Measurements from ENCODE around the gene CENPP.

Gene CENPP

DNA sequence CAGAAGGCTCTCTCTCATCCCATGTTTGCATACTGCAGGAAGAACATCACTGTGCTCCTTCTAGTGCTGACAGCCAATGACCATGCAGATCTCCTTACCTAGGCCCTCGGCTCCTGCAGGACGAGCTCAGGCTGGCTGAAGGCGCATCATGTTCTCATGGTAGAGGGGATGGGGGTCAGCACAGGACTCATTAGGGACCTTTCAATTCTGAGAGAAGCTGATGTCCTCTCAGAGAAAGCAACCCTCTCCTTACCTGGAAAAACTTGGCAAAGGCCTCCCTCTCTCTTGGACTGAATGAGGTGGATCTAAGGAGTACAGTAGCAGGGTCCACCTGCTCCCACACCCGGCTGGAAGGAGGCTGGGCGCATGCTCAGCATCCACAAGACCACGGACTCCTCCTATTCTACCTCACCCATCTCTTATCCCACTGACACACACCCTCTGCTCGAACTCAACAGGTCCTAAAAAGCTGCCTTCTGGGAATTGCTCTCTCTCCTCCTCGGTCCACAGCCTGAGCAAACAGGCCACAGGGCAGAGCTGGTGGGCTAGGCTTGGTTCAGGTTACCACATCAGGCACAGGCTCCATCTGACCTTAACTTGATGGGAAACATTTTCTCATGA is 341.3 kb downstream of the CENPP start:
- Histone ChIP-seq H3K4me3 (replicated peaks; ENCODE audit: low read depth, low read length) (no peak overlapping the region), H3K27me3 (replicated peaks; ENCODE audit: control insufficient read depth, insufficient read depth, low read length) (no peaks in the 10 kb centered on the region), H3K36me3 (ENCODE audit: control insufficient read depth, insufficient read depth, low read length) (peaks cover 10% of the 10 kb centered on the region)
- DNase-seq (ENCODE audit: extremely low read depth, insufficient read length) = no peak
- TF ChIP-seq, protein P1, sequence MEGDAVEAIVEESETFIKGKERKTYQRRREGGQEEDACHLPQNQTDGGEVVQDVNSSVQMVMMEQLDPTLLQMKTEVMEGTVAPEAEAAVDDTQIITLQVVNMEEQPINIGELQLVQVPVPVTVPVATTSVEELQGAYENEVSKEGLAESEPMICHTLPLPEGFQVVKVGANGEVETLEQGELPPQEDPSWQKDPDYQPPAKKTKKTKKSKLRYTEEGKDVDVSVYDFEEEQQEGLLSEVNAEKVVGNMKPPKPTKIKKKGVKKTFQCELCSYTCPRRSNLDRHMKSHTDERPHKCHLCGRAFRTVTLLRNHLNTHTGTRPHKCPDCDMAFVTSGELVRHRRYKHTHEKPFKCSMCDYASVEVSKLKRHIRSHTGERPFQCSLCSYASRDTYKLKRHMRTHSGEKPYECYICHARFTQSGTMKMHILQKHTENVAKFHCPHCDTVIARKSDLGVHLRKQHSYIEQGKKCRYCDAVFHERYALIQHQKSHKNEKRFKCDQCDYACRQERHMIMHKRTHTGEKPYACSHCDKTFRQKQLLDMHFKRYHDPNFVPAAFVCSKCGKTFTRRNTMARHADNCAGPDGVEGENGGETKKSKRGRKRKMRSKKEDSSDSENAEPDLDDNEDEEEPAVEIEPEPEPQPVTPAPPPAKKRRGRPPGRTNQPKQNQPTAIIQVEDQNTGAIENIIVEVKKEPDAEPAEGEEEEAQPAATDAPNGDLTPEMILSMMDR (IDR thresholded peaks at IDR 0.05; ENCODE audit: insufficient read depth, low read length, poor library complexity, severe bottlenecking) = no peak

DNA sequence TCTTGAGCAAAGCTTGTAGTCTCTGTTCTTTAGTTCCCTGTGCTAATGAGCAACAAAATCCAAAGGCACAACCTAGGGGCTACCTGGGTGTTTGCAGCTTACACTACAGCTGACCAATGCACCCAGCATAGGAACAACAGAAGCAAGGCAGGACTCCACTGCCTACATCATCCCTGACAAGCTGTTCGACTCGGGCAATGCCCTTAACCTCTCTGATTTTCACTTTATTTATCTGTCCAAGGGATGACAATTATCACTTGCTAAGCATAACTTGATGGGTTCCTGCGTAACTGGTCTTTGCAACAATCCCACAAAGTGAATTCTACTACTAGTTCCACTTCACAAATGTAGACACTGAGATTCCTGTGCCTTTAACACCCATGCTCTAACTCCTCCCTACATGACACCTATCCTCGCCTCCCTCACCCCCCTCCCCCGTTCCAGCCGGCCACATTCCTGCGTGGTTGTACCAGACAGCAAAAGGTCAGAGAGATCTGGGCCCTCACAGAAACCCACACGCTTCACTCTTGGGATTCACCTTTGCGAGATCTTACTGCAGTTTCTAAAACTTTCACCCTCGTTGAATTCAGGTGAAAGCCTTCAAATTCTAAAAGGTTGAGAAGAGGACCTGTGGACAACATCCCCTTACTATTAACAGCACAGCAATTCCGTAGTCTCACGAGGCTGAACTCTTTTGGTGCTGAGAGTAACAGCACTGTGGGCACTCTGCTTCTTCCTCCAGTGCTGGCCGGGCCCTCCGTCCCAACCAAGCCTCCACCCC is 343.2 kb downstream of the CENPP start:
- TF ChIP-seq, protein P1 (IDR thresholded peaks at IDR 0.05; ENCODE audit: insufficient read depth, low read length, poor library complexity, severe bottlenecking) = no peak
- Histone ChIP-seq H3K27me3 (replicated peaks; ENCODE audit: control insufficient read depth, insufficient read depth, low read length) (no peaks in the 10 kb centered on the region), H3K36me3 (ENCODE audit: control insufficient read depth, insufficient read depth, low read length) (peaks cover 10% of the 10 kb centered on the region), H3K4me3 (replicated peaks; ENCODE audit: low read depth, low read length) (peak overlapping the region; percentile 95)
- no peak for DNase-seq (ENCODE audit: extremely low read depth, insufficient read length)

DNA sequence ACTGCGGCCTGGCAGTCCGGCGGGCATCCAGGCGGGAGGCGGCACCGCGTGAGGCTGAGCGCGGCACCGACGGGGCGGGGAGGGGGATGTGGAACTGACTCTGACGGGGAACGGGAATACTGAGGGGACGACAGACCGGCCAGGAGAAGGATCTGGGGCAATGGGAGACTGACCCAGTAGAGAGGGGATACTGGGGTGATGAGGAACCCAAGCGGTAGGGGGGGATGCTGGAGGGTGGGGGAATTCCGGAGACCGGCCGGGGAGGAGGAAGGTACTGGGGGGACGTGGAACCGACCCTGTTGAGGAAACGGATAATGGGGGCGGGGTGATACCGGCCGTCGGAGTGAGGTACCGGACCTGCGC is 343.8 kb downstream of the CENPP start:
- TF ChIP-seq, protein P1 (IDR thresholded peaks at IDR 0.05; ENCODE audit: insufficient read depth, low read length, poor library complexity, severe bottlenecking) = no peak

More for the DNA sequence above, 343.8 kb downstream of the CENPP start:
- H3K27me3 ChIP-seq (replicated peaks; ENCODE audit: control insufficient read depth, insufficient read depth, low read length) = no peaks in the 10 kb centered on the region
- peak; percentile 57 for DNase-seq (ENCODE audit: extremely low read depth, insufficient read length)
- peaks cover 10% of the 10 kb centered on the region for H3K36me3 ChIP-seq (ENCODE audit: control insufficient read depth, insufficient read depth, low read length)
- peak overlapping the region; percentile 95 for H3K4me3 ChIP-seq (replicated peaks; ENCODE audit: low read depth, low read length)
